Activated T-cell treated with anti-CD3 and anti-CD28 coated beads, Interleukin-2, amount 50 U/mL, for 4 hours (primary cell): ENCODE measurements around the gene DIP2B. TPM values are rescaled to one million over a fixed set of nuclear protein-coding genes. Genes with fewer than 3 reads are reported as not detected.
A peak's percentile ranks its signal among the peaks of the same experiment; 100 is the strongest.
"Not testable (repeated sequence)": the region's sequence is repeated elsewhere in the genome, so short reads cannot be mapped to it uniquely, and the experiment has no call there.

Experiments used
- ATAC-seq, 2 donors: fragments of 200-7000 bp; cut with Tn5 transposase; one replicate each; pipeline ENCODE4 v1.10.0; 2021
- DNase-seq: peaks from one replicate; pipeline ENCODE4 v3.0.0-alpha.2; 2020
- H3K27me3 Mint-ChIP-seq: one replicate; pipeline ENCODE4 v1.8.0; 2021; ENCODE audit warnings: low read depth, mixed read lengths
- H3K36me3 Mint-ChIP-seq: one replicate; pipeline ENCODE4 v1.8.0; 2022; ENCODE audit warnings: mixed read lengths; ENCODE audit not compliant: insufficient read depth
- H3K4me1 Mint-ChIP-seq: one replicate; pipeline ENCODE4 v1.8.0; 2021; ENCODE audit warnings: low read depth, mixed read lengths
- H3K4me3 Mint-ChIP-seq: one replicate; pipeline ENCODE4 v1.8.0; 2021; ENCODE audit warnings: mild to moderate bottlenecking, moderate library complexity, mixed read lengths
- H3K9me3 Mint-ChIP-seq: one replicate; pipeline ENCODE4 v1.8.0; 2021; ENCODE audit warnings: mixed read lengths
- total RNA-seq, 3 donors: library from RNA; stranded (reverse); gene quantifications; one replicate each; pipeline ENCODE4 v1.2.1, GENCODE V29; 2021

The DIP2B gene
- total RNA-seq, 3 donors from 2014 or later, result 29.9 to 49.0 (median 40.2) TPM

- ATAC-seq, result no peak
- no peak overlapping the region for H3K4me3 Mint-ChIP-seq
- no peak for DNase-seq
- H3K36me3 Mint-ChIP-seq, result peaks cover 8% of the 10 kb centered on the region
- H3K9me3 Mint-ChIP-seq, result no peaks in the 10 kb centered on the region
- peaks cover 33% of the 10 kb centered on the region for H3K4me1 Mint-ChIP-seq
- H3K27me3 Mint-ChIP-seq, result no peaks in the 10 kb centered on the region
Observed at GRCh38 chr12:50530532-50530931, 25.7 kb downstream of the DIP2B start.

- no peaks in the 10 kb centered on the region for H3K9me3 Mint-ChIP-seq
- H3K36me3 Mint-ChIP-seq, result peaks cover 12% of the 10 kb centered on the region
- no peaks in the 10 kb centered on the region for H3K27me3 Mint-ChIP-seq
- ATAC-seq (peak in 1 of 2 donors; percentile 10), DNase-seq (no peak)
- H3K4me3 Mint-ChIP-seq, result no peak overlapping the region
- peaks cover 34% of the 10 kb centered on the region for H3K4me1 Mint-ChIP-seq
Observed at GRCh38 chr12:50533203-50533584, 28.4 kb downstream of the DIP2B start.

DNA sequence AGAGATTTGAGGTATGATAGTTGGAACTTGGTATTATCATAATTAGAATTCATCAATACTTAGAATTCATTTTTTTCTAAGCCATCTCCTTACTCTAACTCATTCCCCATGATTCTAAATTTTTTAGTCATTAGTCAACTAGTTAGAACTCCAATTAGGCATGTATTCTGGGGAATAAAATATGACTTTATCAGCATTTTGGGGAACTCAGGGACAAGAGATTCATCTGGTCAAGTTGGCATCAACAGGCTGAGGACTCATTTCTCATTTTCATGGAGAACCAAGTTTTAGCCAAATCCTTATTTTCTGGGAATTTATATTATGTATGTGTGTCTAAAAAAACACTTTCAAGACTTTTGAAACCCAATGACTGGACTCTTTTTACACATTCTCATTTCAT is 29.2 kb downstream of the DIP2B start:
- ATAC-seq (no peak), DNase-seq (no peak)
- H3K36me3 Mint-ChIP-seq, result peaks cover 7% of the 10 kb centered on the region
- no peaks in the 10 kb centered on the region for H3K9me3 Mint-ChIP-seq
- H3K4me1 Mint-ChIP-seq, result peaks cover 31% of the 10 kb centered on the region
- no peaks in the 10 kb centered on the region for H3K27me3 Mint-ChIP-seq
- H3K4me3 Mint-ChIP-seq, result no peak overlapping the region

GRCh38 chr12:50536831-50537537 is 32.2 kb downstream of the DIP2B start:
- Mint-ChIP-seq H3K9me3 (no peaks in the 10 kb centered on the region), H3K36me3 (peaks cover 7% of the 10 kb centered on the region), H3K4me1 (peaks cover 33% of the 10 kb centered on the region), H3K4me3 (peak overlapping the region; percentile 16), H3K27me3 (no peaks in the 10 kb centered on the region)
- ATAC-seq (no peak), DNase-seq (no peak)

DNA sequence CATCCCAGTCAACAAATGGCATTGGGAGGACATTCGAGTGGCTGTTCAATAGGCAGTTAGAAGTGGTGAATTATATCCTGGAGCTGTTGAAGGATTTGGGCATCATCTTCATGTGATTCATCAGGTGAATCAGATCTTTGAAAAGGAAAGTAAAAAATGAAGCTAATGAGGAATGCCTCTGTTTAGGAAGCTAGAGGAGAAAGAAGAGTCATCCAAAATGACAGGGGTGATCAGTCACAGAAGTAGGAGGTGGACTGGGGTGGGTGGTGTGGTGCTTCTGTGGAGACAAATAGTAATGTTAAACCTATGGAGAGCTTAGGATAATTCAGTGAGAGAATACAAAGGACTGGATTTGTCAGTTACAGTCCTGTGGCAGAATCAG is 32.7 kb downstream of the DIP2B start:
- DNase-seq, result no peak

DNA sequence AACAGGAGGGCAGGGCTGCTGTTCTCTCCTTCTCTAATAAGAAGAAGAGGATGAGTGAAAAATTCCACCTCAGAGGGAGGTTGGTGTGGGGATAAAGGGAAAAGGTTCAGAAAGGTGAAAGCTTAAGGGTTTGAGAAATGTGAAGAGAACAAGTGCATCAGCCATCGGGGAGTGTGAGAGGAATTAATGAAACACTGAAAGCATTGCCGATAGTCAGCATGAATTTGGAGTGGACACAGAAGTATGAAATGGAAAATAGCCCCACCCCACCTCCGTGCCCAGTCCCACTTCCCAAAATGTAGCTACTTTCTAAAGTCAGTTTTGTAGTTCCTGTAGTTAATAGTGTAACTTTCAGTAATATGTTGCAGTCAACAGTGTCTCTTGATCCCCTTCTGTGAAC is 33.4 kb downstream of the DIP2B start:
- Mint-ChIP-seq H3K4me1 (peaks cover 42% of the 10 kb centered on the region), H3K9me3 (no peaks in the 10 kb centered on the region), H3K4me3 (peak overlapping the region; percentile 22), H3K27me3 (no peaks in the 10 kb centered on the region), H3K36me3 (peaks cover 7% of the 10 kb centered on the region)
- DNase-seq (no peak), ATAC-seq (no peak)

More for the DNA sequence above, 32.7 kb downstream of the DIP2B start:
- H3K36me3 Mint-ChIP-seq, result peaks cover 7% of the 10 kb centered on the region
- no peaks in the 10 kb centered on the region for H3K27me3 Mint-ChIP-seq
- H3K4me3 Mint-ChIP-seq, result peak overlapping the region; percentile 16
- peak; percentile 38 to 47 for ATAC-seq
- H3K4me1 Mint-ChIP-seq, result peaks cover 36% of the 10 kb centered on the region
- no peaks in the 10 kb centered on the region for H3K9me3 Mint-ChIP-seq

DNA sequence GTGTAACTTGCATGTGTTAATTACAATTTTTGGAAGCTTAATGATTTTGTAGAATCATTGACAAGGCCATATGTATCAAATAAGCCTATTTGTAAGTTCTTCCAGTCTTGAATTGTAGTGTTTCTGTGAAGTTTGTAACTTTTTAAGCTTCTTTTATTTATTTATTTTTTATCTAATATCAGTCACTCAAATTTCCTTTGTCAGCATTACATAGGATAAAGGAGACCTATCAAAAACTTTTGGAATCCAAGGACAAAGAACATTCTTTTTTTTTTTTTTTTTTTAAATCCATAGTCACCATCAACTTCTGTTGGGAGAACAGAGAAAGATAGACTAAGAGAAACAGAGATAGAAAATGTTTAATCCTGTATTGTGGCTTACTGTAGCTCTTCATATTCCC is 36.4 kb downstream of the DIP2B start:
- DNase-seq (no peak), ATAC-seq (no peak)
- H3K36me3 Mint-ChIP-seq, result peaks cover 7% of the 10 kb centered on the region
- no peaks in the 10 kb centered on the region for H3K27me3 Mint-ChIP-seq
- H3K4me1 Mint-ChIP-seq, result peaks cover 42% of the 10 kb centered on the region
- H3K9me3 Mint-ChIP-seq, result no peaks in the 10 kb centered on the region
- H3K4me3 Mint-ChIP-seq, result no peak overlapping the region

- ATAC-seq (peak; percentile 99), DNase-seq (no peak)
- H3K4me1 Mint-ChIP-seq, result peaks cover 49% of the 10 kb centered on the region
- H3K4me3 Mint-ChIP-seq, result peak overlapping the region; percentile 11
- H3K9me3 Mint-ChIP-seq, result no peaks in the 10 kb centered on the region
- no peaks in the 10 kb centered on the region for H3K27me3 Mint-ChIP-seq
- peaks cover 4% of the 10 kb centered on the region for H3K36me3 Mint-ChIP-seq
Observed at GRCh38 chr12:50542448-50542847, 37.7 kb downstream of the DIP2B start.

GRCh38 chr12:50543188-50543587 is 38.4 kb downstream of the DIP2B start:
- H3K4me3 Mint-ChIP-seq, result peak overlapping the region; percentile 11
- H3K27me3 Mint-ChIP-seq, H3K9me3 Mint-ChIP-seq, H3K36me3 Mint-ChIP-seq, DNase-seq, ATAC-seq: not testable (repeated sequence)
- peaks cover 43% of the 10 kb centered on the region for H3K4me1 Mint-ChIP-seq

GRCh38 chr12:50545213-50545612 is 40.4 kb downstream of the DIP2B start:
- H3K36me3 Mint-ChIP-seq, result no peaks in the 10 kb centered on the region
- peaks cover 40% of the 10 kb centered on the region for H3K4me1 Mint-ChIP-seq
- no peak for ATAC-seq
- no peaks in the 10 kb centered on the region for H3K9me3 Mint-ChIP-seq
- no peak for DNase-seq
- no peak overlapping the region for H3K4me3 Mint-ChIP-seq
- no peaks in the 10 kb centered on the region for H3K27me3 Mint-ChIP-seq

GRCh38 chr12:50545786-50546185 is 41.0 kb downstream of the DIP2B start:
- H3K4me3 Mint-ChIP-seq, result no peak overlapping the region
- H3K36me3 Mint-ChIP-seq, result no peaks in the 10 kb centered on the region
- DNase-seq (no peak), ATAC-seq (no peak)
- peaks cover 43% of the 10 kb centered on the region for H3K4me1 Mint-ChIP-seq
- no peaks in the 10 kb centered on the region for H3K27me3 Mint-ChIP-seq
- H3K9me3 Mint-ChIP-seq, result no peaks in the 10 kb centered on the region

DNA sequence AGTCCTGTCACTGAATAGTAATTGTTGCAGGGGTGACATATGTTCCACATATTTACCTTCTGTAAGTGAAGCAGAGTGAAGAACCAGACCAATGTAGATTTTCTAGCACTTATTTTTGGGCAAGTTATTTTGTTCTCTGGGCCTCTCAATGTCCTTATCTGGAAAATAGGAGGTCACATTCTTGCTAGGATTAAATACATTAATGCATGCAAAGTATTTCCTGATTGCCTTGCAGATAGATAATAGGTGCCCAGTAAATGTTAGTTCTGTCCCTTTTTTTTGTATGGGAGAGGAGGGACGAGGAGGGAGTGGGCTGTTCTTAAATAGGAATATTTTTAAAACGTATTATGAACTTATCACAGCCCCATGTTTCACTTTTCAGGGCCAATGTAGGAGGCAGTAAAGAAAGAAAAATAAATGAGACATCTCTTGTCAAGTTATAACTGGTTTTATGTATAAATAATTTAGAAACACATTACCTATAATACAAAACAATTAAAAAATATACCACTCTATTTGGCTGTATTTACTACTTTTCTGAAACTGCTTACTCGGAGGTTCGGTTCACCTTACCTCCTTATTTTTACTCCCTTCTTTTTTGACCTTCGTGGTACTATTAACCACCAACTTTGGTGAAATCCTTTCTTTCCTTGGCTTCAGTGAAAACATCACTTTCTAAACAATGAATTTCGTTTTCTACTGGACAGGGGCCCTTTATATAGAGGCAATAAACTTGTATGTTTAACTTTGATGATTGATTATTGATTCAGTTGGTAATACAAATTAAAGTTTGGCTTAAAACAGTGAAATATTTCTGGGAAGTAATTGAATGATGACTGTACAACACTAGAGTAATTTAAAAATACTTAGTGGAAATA is 41.9 kb downstream of the DIP2B start:
- no peak for DNase-seq
- Mint-ChIP-seq H3K9me3 (no peaks in the 10 kb centered on the region), H3K36me3 (peaks cover 2% of the 10 kb centered on the region), H3K4me3 (no peak overlapping the region), H3K27me3 (no peaks in the 10 kb centered on the region), H3K4me1 (peaks cover 46% of the 10 kb centered on the region)
- ATAC-seq, result no peak

DNA sequence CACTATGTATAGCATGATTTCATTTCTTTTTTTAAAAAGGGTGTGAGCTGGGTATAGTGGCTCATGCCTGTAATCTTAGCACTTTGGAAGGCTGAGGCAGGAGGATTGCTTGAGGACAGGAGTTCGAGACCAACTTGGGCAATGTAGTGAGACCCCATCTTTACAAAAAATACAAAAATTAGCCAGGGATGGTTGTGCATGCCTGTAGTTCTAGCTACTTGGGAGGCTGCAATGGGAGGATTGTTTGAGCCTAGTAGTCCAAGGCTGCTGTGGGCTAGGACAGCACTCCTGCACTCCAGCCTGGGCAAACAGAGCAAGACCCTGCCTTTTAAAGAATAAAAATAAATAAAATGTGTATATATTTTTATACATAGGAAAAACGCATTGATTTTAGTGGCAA is 43.0 kb downstream of the DIP2B start:
- DNase-seq (no peak), ATAC-seq (no peak)
- H3K9me3 Mint-ChIP-seq, result no peaks in the 10 kb centered on the region
- no peak overlapping the region for H3K4me3 Mint-ChIP-seq
- H3K4me1 Mint-ChIP-seq, result peaks cover 43% of the 10 kb centered on the region
- H3K27me3 Mint-ChIP-seq, result no peaks in the 10 kb centered on the region
- peaks cover 4% of the 10 kb centered on the region for H3K36me3 Mint-ChIP-seq

DNA sequence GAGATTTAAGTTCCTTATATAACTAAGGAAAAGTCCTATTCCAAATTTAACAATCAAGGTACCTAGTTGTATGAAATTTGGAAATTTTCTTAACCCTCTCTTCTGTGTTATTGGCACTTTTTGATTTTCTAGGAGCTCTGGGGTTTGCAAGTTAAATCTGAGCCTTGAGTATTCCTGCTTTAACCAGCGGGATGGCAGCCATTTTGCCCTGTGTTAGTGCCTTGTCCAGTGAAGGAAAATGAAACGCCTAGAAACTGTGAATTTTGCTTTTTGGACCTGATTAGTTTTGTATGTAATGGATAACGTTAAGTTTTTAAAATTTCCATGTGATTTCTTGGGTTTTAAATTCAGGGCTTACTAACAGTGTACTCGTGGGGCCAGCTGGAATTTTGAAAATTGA is 45.1 kb downstream of the DIP2B start:
- ATAC-seq (no peak), DNase-seq (no peak)
- Mint-ChIP-seq H3K9me3 (no peaks in the 10 kb centered on the region), H3K4me1 (peaks cover 53% of the 10 kb centered on the region), H3K36me3 (peaks cover 11% of the 10 kb centered on the region), H3K4me3 (no peak overlapping the region), H3K27me3 (no peaks in the 10 kb centered on the region)
